HepG2 (cell line): ENCODE results near the gene C6orf136. TPM values are rescaled to one million over a fixed set of nuclear protein-coding genes. Genes with fewer than 3 reads are reported as not detected.

Experiments used
- ATAC-seq: fragments of 200-7000 bp; cut with Tn5 transposase; 3 replicates; pipeline ENCODE4 v1.9.1; 2020; ENCODE audit warnings: mild to moderate bottlenecking, moderate library complexity
- BruUV-seq: library from RNA; stranded (reverse); fragments of 400-500 nt; replicated peaks from 2 replicates; lab custom pipeline; 2021; lab: Mats Ljungman, UMichigan
- CTCF ChIA-PET: fragments of 300-600 bp; formaldehyde crosslinking; extraction: SDS; loops from one replicate; lab custom pipeline; 2021; ENCODE audit warnings: low total read pairs, inconsistent platforms, low intra/inter-chr PET ratio; lab: Yijun Ruan, JAX
- POLR2A ChIA-PET: fragments of 350-600 bp; sonication (Branson Sonifier 250); formaldehyde crosslinking; loops from one replicate; lab custom pipeline; 2020; ENCODE audit warnings: antibody characterized with exemption, inconsistent platforms; lab: Yijun Ruan, JAX
- DNase-seq: peaks from one replicate; pipeline ENCODE4 v3.0.0-alpha.2; 2015; ENCODE audit warnings: low spot score
- FAIRE-seq: peaks from 3 replicates; lab custom pipeline; 2011; peaks lifted over from hg19 to GRCh38; lab: Jason Lieb, UNC
- H2AFZ ChIP-seq: one replicate; pipeline ENCODE4 v1.6.1; 2011; ENCODE audit warnings: low read length, inconsistent platforms
- H3K27ac ChIP-seq: fragments of 300-600 bp; 3 replicates; pipeline ENCODE4 v1.8.0; 2011; ENCODE audit warnings: mixed run types, mild to moderate bottlenecking, mixed read lengths, low read length, inconsistent platforms; ENCODE audit not compliant: insufficient read depth; ENCODE audit errors: extremely low read length
- H3K27me3 ChIP-seq, 2 experiments: fragments of 200-600 bp in 1 of 2; 2 replicates in 1 of 2; 3 replicates in 1 of 2; pipeline versions ENCODE4 v1.6.0 to v1.8.0; 2011; ENCODE audit warnings: low read length in 2 of 2, mild to moderate bottlenecking in 2 of 2, moderate library complexity in 2 of 2, inconsistent platforms in 1 of 2; ENCODE audit not compliant: insufficient read depth in 2 of 2, control insufficient read depth in 1 of 2
- H3K36me3 ChIP-seq, 2 experiments: fragments of 200-600 bp in 1 of 2; replicated peaks in 1 of 2; 2 replicates in 1 of 2; 3 replicates in 1 of 2; pipeline versions ENCODE4 v1.5.1 to v1.8.0; 2011; ENCODE audit warnings: low read length in 2 of 2, inconsistent platforms in 1 of 2; ENCODE audit not compliant: insufficient read depth in 2 of 2, control insufficient read depth in 1 of 2
- H3K4me1 ChIP-seq: 2 replicates; pipeline ENCODE4 v1.5.1; 2012; ENCODE audit warnings: low read length, inconsistent platforms; ENCODE audit not compliant: insufficient read depth
- H3K4me2 ChIP-seq: 2 replicates; pipeline ENCODE4 v1.6.0; 2011; ENCODE audit warnings: low read depth, low read length, inconsistent platforms
- H3K4me3 ChIP-seq, 3 experiments: fragments of 200-600 bp in 1 of 3; sonication (generic), shearing (Covaris generic) in 1 of 3; replicated peaks in 1 of 3; 2 replicates each; pipeline ENCODE4 v1.5.1; 2011 to 2016; ENCODE audit warnings: low read length in 3 of 3, inconsistent platforms in 2 of 3, low read depth in 2 of 3, mild to moderate bottlenecking in 2 of 3, control low read depth in 1 of 3, mixed read lengths in 1 of 3; ENCODE audit not compliant: insufficient read depth in 1 of 3
- H3K79me2 ChIP-seq: one replicate; pipeline ENCODE4 v1.6.1; 2011; ENCODE audit warnings: low read length, inconsistent platforms; ENCODE audit not compliant: insufficient read depth
- H3K9ac ChIP-seq: 2 replicates; pipeline ENCODE4 v1.6.0; 2011; ENCODE audit warnings: mild to moderate bottlenecking, low read depth, low read length, inconsistent platforms; ENCODE audit not compliant: insufficient read depth
- H3K9me3 ChIP-seq: 2 replicates; pipeline ENCODE4 v1.5.1; 2012; ENCODE audit warnings: mild to moderate bottlenecking, low read length
- H4K20me1 ChIP-seq: 2 replicates; pipeline ENCODE4 v1.6.0; 2011; ENCODE audit warnings: inconsistent platforms, mild to moderate bottlenecking, low read length, moderate library complexity; ENCODE audit not compliant: insufficient read depth
- BHLHE40 ChIP-seq: IDR thresholded peaks from 2 replicates; pipeline ENCODE4 v1.6.1; 2011; ENCODE audit warnings: low read length, improper control_type of control experiment
- CBX1 ChIP-seq: IDR thresholded peaks from one replicate; pipeline ENCODE4 v1.6.1; 2016; ENCODE audit warnings: antibody characterized with exemption, low read depth
- CENPT ChIP-seq: sonication (generic); formaldehyde crosslinking; IDR thresholded peaks from 2 replicates; pipeline ENCODE4 v1.8.0; 2022; ENCODE audit warnings: low read depth, mild to moderate bottlenecking, moderate library complexity, missing genetic modification reagents
- CHD2 ChIP-seq: IDR thresholded peaks from 2 replicates; pipeline ENCODE4 v1.6.1; 2011; ENCODE audit warnings: low read depth, low read length, improper control_type of control experiment
- DR1 ChIP-seq: sonication (generic); formaldehyde crosslinking; IDR thresholded peaks from 2 replicates; pipeline ENCODE4 v1.8.0; 2021; ENCODE audit warnings: mild to moderate bottlenecking, missing genetic modification reagents, inconsistent platforms
- IKZF5 ChIP-seq: IDR thresholded peaks from 2 replicates; pipeline ENCODE4 v1.6.1; 2018; ENCODE audit warnings: missing genetic modification reagents, mild to moderate bottlenecking, missing compliant biosample characterization
- MAFF ChIP-seq: IDR thresholded peaks from 2 replicates; pipeline ENCODE4 v1.6.1; 2011; ENCODE audit warnings: low read depth, low read length, improper control_type of control experiment
- ZBTB10 ChIP-seq: sonication (generic); formaldehyde crosslinking; IDR thresholded peaks from 2 replicates; pipeline ENCODE4 v1.4.0; 2020; ENCODE audit warnings: missing genetic modification reagents, borderline replicate concordance
- ZNF326 ChIP-seq: sonication (generic); formaldehyde crosslinking; IDR thresholded peaks from 2 replicates; pipeline ENCODE4 v1.4.0; 2020; ENCODE audit warnings: missing genetic modification reagents, borderline replicate concordance
- ZNF792 ChIP-seq: IDR thresholded peaks from 2 replicates; pipeline ENCODE4 v1.6.1; 2016
- ZNF816 ChIP-seq: sonication (generic); formaldehyde crosslinking; IDR thresholded peaks from 2 replicates; pipeline ENCODE4 v1.8.0; 2022; ENCODE audit warnings: missing genetic modification reagents, mild to moderate bottlenecking, borderline replicate concordance
- WGBS: methylation state at CpG from one replicate; pipeline ENCODE4 v1.1.6; 2017; ENCODE audit warnings: low lambda C conversion rate; 5-methylcytosine and 5-hydroxymethylcytosine counted together
- in situ Hi-C: cut with HindIII; loops from 2 replicates; pipeline ENCODE4 v1.10.0; 2017; ENCODE audit warnings: low pct_unique_long_range_greater_than_20kb; ENCODE audit not compliant: extremely low pct_ligation_motif_present
- intact Hi-C: fragments of 100-400 bp; cut with micrococcal nuclease; formaldehyde crosslinking; loops from one replicate; pipeline ENCODE4 v1.10.0; 2022; ENCODE audit not compliant: unreplicated experiment
- polyA plus RNA-seq, 8 experiments: library from polyadenylated mRNA; depleted of rRNA in 3 of 8; stranded (reverse) in 7 of 8; unstranded in 1 of 8; fragments of >200 nt; fragmentation: Illumina TruSeq in 4 of 8; extraction: Trizol in 4 of 8; gene quantifications; 2 replicates each; pipeline versions ENCODE4 v1.2.1 to v1.2.3, GENCODE V29; 2011 to 2016; ENCODE audit warnings: low read depth in 4 of 8, missing spikeins in 1 of 8, mixed read lengths in 1 of 8; ENCODE audit not compliant: insufficient read depth in 1 of 8
- total RNA-seq, 5 experiments: library from RNA; depleted of rRNA; stranded (reverse); fragments of >200 nt; fragmentation: Illumina TruSeq; extraction: Trizol; gene quantifications; 2 replicates each; pipeline ENCODE4 v1.2.3, GENCODE V29; 2016; ENCODE audit warnings: low read depth in 1 of 5

Gene C6orf136
- total and polyA plus RNA-seq, 2 of the 13 experiments (the other 11 are each of a cell fraction or from before 2014, with no cell fraction given) = 12.0 to 26.2 TPM

GRCh38 chr6:30644769-30645168 lies 2.2 kb upstream of the C6orf136 start:
- Histone ChIP-seq H3K4me1 (peaks cover 48% of the 10 kb centered on the region), H4K20me1 (no peaks in the 10 kb centered on the region), H3K9me3 (no peaks in the 10 kb centered on the region), H3K9ac (no peak overlapping the region), H3K27me3 (no peaks in the 10 kb centered on the region; a peak in 1 of 5 replicates), H2AFZ (no peak overlapping the region), H3K27ac (no peak overlapping the region), H3K36me3 (peaks cover 14 to 51% of the 10 kb centered on the region in 2 experiments; a peak in 4 of 5 replicates), H3K79me2 (peaks cover 19% of the 10 kb centered on the region), H3K4me3 (no peak overlapping the region), H3K4me2 (no peak overlapping the region)
- DNase-seq (no peak), ATAC-seq (no peak), FAIRE-seq (no peak)
- intact Hi-C loops = no loop called here
- WGBS = 95% methylated on average over 5 of the region's 5 CpGs
- BruUV-seq = no TSS peak
- ChIA-PET POLR2A (interaction anchor here (0.7 to 2.5 kb wide), 5 partner anchors 11 to 72 kb away, joined by 3 to 13 read pairs (median 3); partner anchors contain the start of gene MDC1), CTCF (no interaction called here)
- no peak for TF ChIP-seq MAFF
- no peak for TF ChIP-seq ZNF792
- TF ChIP-seq CBX1 = no peak
- no peak for TF ChIP-seq IKZF5
- TF ChIP-seq ZBTB10 (CRISPR knock-in tag) = no peak
- no peak for TF ChIP-seq DR1
- no peak for TF ChIP-seq CHD2
- TF ChIP-seq BHLHE40 = no peak
- TF ChIP-seq CENPT (CRISPR knock-in tag) = no peak
- no peak for TF ChIP-seq ZNF326 (CRISPR knock-in tag)
- TF ChIP-seq ZNF816 (CRISPR knock-in tag) = no peak
- in situ Hi-C loops = no loop called here
